Inflammatory macrophage (primary cell): ENCODE measurements around the gene ZNF506.
"Not testable (repeated sequence)": the region's sequence is repeated elsewhere in the genome, so short reads cannot be mapped to it uniquely, and the experiment has no call there.

Experiments
- DNase-seq, 2 donors: peaks; one replicate each; pipeline ENCODE4 v3.0.0-alpha.2; 2020 to 2022
- total RNA-seq, 18 experiments: gene quantifications; one replicate each; lab custom pipeline; 2026; ENCODE audit warnings: mixed read lengths in 6 of 18, inconsistent platforms in 2 of 18; lab: John Stamatoyannopoulos, UW

Gene ZNF506
- total RNA-seq: 11.4 to 29.9 (median 19.5) reads per million in 18 experiments

GRCh38 chr19:19821366-19821951 is at the start of gene ZNF506:
ZNF506 (minus strand) TSS chr19:19821750; CDS start chr19:19821603, 147 bp downstream.
- peak; percentile 96 to 98 for DNase-seq

GRCh38 chr19:19870086-19870485 is 48.5 kb upstream of the ZNF506 start:
- DNase-seq: not testable (repeated sequence)

- DNase-seq: peak in 1 of 2 donors; percentile 45
These were observed 45.2 kb upstream of the ZNF506 start for GRCh38 chr19:19866611-19867248.

GRCh38 chr19:19865750-19866610 is 44.4 kb upstream of the ZNF506 start, which contains the start of gene ZNF253:
ZNF253 (plus strand) TSS chr19:19865882; CDS start chr19:19865997, 115 bp downstream.
- DNase-seq: peak; percentile 92 to 96

GRCh38 chr19:19860756-19861390 is 39.3 kb upstream of the ZNF506 start:
- DNase-seq: no peak

GRCh38 chr19:19858751-19859150 is 37.2 kb upstream of the ZNF506 start:
- DNase-seq: no peak

GRCh38 chr19:19851740-19852139 is 30.2 kb upstream of the ZNF506 start:
- DNase-seq: not testable (repeated sequence)

- DNase-seq: no peak
These were observed 27.5 kb upstream of the ZNF506 start for GRCh38 chr19:19849056-19849455.

GRCh38 chr19:19847781-19848180 is 26.2 kb upstream of the ZNF506 start:
- DNase-seq: no peak

GRCh38 chr19:19835560-19836038 is 14.0 kb upstream of the ZNF506 start:
- no peak for DNase-seq

GRCh38 chr19:19826875-19827274 is 5.3 kb upstream of the ZNF506 start:
- no peak for DNase-seq

GRCh38 chr19:19823916-19824315 is 2.4 kb upstream of the ZNF506 start:
- no peak for DNase-seq

GRCh38 chr19:19821976-19822375 is 426 bp upstream of the ZNF506 start:
- not testable (repeated sequence) for DNase-seq

GRCh38 chr19:19820774-19821320 is 703 bp downstream of the ZNF506 start:
- no peak for DNase-seq

- DNase-seq: no peak
These were observed 4.2 kb downstream of the ZNF506 start for GRCh38 chr19:19817357-19817756.

- no peak for DNase-seq
These were observed 4.9 kb downstream of the ZNF506 start for GRCh38 chr19:19816679-19817078.

GRCh38 chr19:19811999-19812398 is 9.6 kb downstream of the ZNF506 start:
- not testable (repeated sequence) for DNase-seq

- no peak for DNase-seq
These were observed 16.1 kb downstream of the ZNF506 start for GRCh38 chr19:19805480-19805879.

GRCh38 chr19:19788015-19788414 is 33.5 kb downstream of the ZNF506 start:
- DNase-seq: no peak

- DNase-seq: not testable (repeated sequence)
These were observed 36.1 kb downstream of the ZNF506 start for GRCh38 chr19:19785476-19785875.

- DNase-seq: no peak
These were observed 38.8 kb downstream of the ZNF506 start for GRCh38 chr19:19782783-19783182.

GRCh38 chr19:19781791-19782190 is 39.8 kb downstream of the ZNF506 start:
- DNase-seq: not testable (repeated sequence)
